ENCODE measurements around the gene RTN1.

DNA sequence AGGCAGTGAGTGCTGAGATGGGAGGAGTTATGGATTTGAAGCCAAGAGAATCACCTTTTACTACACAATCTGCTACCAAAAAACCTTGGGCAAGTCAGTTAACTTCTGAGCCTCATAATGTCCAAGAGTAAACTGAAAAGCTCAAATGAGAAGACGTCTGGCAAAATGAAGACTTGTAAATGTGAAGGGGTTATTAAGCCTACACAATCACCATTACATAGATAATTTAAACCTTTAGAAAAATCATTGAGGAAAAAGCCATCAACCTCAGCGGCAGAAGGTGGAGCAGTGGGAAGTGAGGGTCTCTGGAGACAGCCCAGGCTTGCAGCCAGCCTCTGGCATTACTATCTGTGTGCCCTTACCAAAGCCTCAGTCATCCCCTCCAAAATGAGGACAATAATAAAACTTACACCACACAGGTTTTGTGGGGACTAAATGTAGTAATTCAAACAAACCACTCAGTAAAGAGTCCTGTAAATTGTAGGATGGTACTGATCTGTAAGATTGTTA is 243.5 kb downstream of the RTN1 start:
- TF ChIP-seq, protein P1, sequence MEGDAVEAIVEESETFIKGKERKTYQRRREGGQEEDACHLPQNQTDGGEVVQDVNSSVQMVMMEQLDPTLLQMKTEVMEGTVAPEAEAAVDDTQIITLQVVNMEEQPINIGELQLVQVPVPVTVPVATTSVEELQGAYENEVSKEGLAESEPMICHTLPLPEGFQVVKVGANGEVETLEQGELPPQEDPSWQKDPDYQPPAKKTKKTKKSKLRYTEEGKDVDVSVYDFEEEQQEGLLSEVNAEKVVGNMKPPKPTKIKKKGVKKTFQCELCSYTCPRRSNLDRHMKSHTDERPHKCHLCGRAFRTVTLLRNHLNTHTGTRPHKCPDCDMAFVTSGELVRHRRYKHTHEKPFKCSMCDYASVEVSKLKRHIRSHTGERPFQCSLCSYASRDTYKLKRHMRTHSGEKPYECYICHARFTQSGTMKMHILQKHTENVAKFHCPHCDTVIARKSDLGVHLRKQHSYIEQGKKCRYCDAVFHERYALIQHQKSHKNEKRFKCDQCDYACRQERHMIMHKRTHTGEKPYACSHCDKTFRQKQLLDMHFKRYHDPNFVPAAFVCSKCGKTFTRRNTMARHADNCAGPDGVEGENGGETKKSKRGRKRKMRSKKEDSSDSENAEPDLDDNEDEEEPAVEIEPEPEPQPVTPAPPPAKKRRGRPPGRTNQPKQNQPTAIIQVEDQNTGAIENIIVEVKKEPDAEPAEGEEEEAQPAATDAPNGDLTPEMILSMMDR (IDR thresholded peaks at IDR 0.05; ENCODE audit: low read depth, low read length, poor library complexity, severe bottlenecking), result no peak
- TF ChIP-seq EZH2phosphoT487 (IDR thresholded peaks at IDR 0.05; ENCODE audit: borderline replicate concordance, low read length), result no peak
